ENCODE results near the gene TFE3.

- TF ChIP-seq CTCF (conservative IDR thresholded peaks at IDR 0.05 in 1 of 2, IDR thresholded peaks at IDR 0.05 in 1 of 2; ENCODE audit: extremely low read depth in 1 of 2, insufficient read depth in 1 of 2, low read depth in 1 of 2, low read length in 2 of 2): no peak
- TF ChIP-seq EZH2 (IDR thresholded peaks at IDR 0.05; ENCODE audit: borderline replicate concordance, low read length): no peak
Measured at GRCh38 chrX:49030283-49030682, 12.9 kb downstream of the TFE3 start.

Data from mammary epithelial cell (primary cell).